ENCODE data around the gene PAWR. TPM values are rescaled to one million over a fixed set of nuclear protein-coding genes. Genes with fewer than 3 reads are reported as not detected.

The PAWR gene, protein sequence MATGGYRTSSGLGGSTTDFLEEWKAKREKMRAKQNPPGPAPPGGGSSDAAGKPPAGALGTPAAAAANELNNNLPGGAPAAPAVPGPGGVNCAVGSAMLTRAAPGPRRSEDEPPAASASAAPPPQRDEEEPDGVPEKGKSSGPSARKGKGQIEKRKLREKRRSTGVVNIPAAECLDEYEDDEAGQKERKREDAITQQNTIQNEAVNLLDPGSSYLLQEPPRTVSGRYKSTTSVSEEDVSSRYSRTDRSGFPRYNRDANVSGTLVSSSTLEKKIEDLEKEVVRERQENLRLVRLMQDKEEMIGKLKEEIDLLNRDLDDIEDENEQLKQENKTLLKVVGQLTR
- total RNA-seq (1 to 10 TPM; 2.8 to 4.7 TPM), polyA plus RNA-seq (1 to 10 TPM in 1 of 2 donors, under 1 TPM in 1; 0.87 to 1.5 TPM)

DNA sequence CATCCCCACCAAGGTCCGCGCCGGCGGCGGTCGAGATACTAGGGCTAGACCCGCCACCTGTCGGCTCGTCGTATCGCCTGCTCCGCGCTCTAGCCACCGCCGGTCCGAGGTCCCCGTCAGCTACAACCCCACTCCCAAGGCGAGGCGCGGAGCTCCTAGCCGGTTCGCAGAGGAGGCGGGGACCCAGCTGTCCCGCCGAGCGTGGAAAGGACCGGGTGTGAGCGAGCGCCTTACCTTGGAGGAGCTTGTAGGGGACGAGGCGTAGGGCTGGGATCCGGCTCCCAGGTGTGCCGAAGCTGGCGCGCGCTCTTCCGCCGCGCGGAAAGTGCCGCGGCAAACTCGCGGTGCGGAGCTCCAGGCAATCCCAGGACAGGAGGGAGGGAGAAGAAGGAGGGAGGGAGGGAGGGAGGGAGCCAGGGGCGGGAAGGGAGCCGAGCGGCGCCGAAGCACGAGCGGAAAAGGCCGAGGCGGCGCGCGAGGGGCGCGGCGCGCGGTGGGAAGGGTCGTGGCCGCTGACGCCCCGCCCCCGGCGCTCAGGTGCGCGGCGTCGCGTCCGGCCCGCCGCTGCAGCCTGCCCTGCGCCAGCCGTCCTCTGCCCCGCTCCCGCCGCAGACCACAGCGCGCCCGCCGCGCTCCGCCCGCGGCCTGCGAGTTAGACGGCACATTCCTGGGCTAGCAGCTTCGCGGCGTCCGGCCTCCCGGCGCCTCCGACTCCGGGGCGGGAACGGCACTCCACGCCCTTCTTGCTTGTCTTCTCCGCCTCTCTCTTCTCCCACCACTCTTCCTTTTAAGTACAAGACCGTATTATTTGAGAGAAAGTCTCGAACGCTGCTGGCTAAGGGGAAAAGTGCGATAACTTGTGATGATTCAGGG is at the start of gene PAWR:
Gene PAWR (minus strand): TSS at position 327 of the 873 bp plus-strand sequence. CDS start 720 bp downstream, outside the sequence.
- peaks cover 11% of the 10 kb centered on the region for H3K4me1 ChIP-seq (ENCODE audit: insufficient read depth, low read length)
- H3K36me3 ChIP-seq (ENCODE audit: insufficient read depth, low read length), result no peaks in the 10 kb centered on the region
- CTCF ChIA-PET (ENCODE audit: partially characterized antibody), result no interaction called here
- intact Hi-C loops (cut with micrococcal nuclease), result no loop called here
- DNase-seq, result peak in 3 of 5 donors; percentile 5 to 18 (median 15)
- H3K36me3 Mint-ChIP-seq, result no peaks in the 10 kb centered on the region
- peaks cover 0 to 5% (median under 1%) of the 10 kb centered on the region in 8 donors for H3K9me3 Mint-ChIP-seq
- H3K4me3 ChIP-seq (ENCODE audit: low read length in 2 of 2), result peak within 1 kb of the TSS in 1 of 2 donors; percentile 30
- peaks cover 11% of the 10 kb centered on the region for H3K27me3 ChIP-seq (ENCODE audit: insufficient read depth, low read length)
- no peak within 1 kb of the TSS for H3K27ac ChIP-seq (ENCODE audit: low read depth, low read length)
- H3K4me3 Mint-ChIP-seq, result peak within 1 kb of the TSS; percentile 70 to 91 (median 86)
- H3K27ac Mint-ChIP-seq, result peak within 1 kb of the TSS in 2 of 7 donors; percentile 5 to 52
- POLR2A ChIA-PET (ENCODE audit: partially characterized antibody), result no interaction called here
- no peaks in the 10 kb centered on the region for H3K9me3 ChIP-seq (ENCODE audit: control insufficient read depth in 1 of 2, low read length in 2 of 2)
- H3K27me3 Mint-ChIP-seq, result peaks cover 30 to 36% of the 10 kb centered on the region in 2 donors
- peaks cover 11 to 20% (median 14%) of the 10 kb centered on the region in 4 donors for H3K4me1 Mint-ChIP-seq

DNA sequence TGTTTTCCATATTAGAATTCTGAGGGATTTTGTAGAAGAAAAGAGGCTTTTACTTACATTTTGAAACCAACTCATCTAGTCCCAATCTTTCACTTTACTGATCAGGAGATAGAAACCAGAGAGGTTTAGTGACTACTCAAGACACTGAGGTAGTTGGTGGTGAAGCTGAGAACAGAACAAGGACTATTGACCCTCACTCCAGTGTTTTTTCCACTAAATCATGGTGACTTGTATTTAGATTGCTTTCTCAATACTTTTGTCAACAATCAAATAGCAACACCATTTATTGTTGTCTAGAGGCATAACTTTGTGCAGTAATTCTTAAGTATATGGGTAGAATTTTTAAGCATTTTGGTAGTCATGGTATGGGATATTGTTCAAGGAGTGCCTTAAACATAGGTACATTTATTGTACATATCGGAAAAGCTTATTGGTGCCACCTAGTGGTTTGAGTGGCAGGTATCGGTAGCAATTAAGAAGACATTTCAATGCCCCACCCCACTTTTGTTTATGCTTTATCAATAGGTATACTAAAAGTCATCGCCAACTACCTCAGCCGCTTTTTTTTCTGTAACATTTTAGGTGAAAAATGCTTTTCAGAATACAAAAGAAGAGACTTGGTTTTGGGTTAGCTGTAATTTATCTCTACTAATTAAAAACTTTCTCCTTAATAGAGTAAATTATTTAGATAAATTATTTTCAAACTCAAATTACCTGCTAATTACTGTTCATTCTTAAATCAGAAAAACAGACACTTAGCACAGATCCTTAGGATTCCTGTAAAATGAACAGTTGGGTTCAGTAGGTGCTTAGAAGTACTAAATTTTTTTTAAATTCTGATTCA is 47.3 kb upstream of the PAWR start:
- Histone ChIP-seq H3K4me3 (ENCODE audit: low read length in 2 of 2) (no peak overlapping the region), H3K9me3 (ENCODE audit: control insufficient read depth in 1 of 2, low read length in 2 of 2) (no peaks in the 10 kb centered on the region), H3K27me3 (ENCODE audit: insufficient read depth, low read length) (peaks cover 5% of the 10 kb centered on the region), H3K4me1 (ENCODE audit: insufficient read depth, low read length) (no peaks in the 10 kb centered on the region), H3K36me3 (ENCODE audit: insufficient read depth, low read length) (no peaks in the 10 kb centered on the region), H3K27ac (ENCODE audit: low read depth, low read length) (no peak overlapping the region)
- intact Hi-C loops (cut with micrococcal nuclease), result loop anchor here (1.0 to 5.0 kb wide), 2 partner anchors 190 to 1591 kb away; no protein-coding TSS in a partner anchor
- Mint-ChIP-seq H3K9me3 (no peaks in the 10 kb centered on the region), H3K27me3 (peaks cover 6 to 13% of the 10 kb centered on the region in 2 donors), H3K4me1 (no peaks in the 10 kb centered on the region), H3K4me3 (no peak overlapping the region), H3K36me3 (no peaks in the 10 kb centered on the region), H3K27ac (no peak overlapping the region)
- peak in 4 of 5 donors; percentile 19 to 29 (median 20) for DNase-seq
- ChIA-PET CTCF (ENCODE audit: partially characterized antibody) (interaction anchor here (1.0 to 1.2 kb wide), 3 partner anchors 12 to 185 kb away, joined by 4 read pairs; no protein-coding TSS in a partner anchor), POLR2A (ENCODE audit: partially characterized antibody) (no interaction called here)

DNA sequence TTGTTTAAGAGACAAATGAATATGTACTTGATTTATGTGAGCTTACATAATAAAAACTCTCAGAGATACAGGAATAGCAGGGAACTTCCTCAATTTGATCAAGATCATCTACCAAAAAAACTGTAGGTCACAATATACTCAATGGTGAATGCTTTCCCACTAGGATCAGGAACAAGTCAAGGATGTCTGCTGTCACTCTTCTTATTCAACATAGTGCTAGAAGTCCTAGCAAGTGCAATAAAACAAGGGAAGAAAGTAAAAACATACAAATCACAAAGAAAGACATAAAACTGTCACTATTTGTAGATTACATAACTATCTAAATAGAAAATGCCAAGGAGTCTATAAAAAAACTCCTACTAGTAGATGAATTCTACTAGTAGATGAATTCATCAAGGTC is 41.9 kb upstream of the PAWR start:
- no peaks in the 10 kb centered on the region for H3K36me3 Mint-ChIP-seq
- no peak for DNase-seq
- peaks cover 10% of the 10 kb centered on the region in 2 donors for H3K27me3 Mint-ChIP-seq
- H3K4me1 Mint-ChIP-seq, result no peaks in the 10 kb centered on the region
- no peak overlapping the region for H3K27ac ChIP-seq (ENCODE audit: low read depth, low read length)
- POLR2A ChIA-PET (ENCODE audit: partially characterized antibody), result no interaction called here
- no peaks in the 10 kb centered on the region for H3K9me3 ChIP-seq (ENCODE audit: control insufficient read depth in 1 of 2, low read length in 2 of 2)
- no peaks in the 10 kb centered on the region for H3K4me1 ChIP-seq (ENCODE audit: insufficient read depth, low read length)
- H3K4me3 ChIP-seq (ENCODE audit: low read length in 2 of 2), result no peak overlapping the region
- H3K27ac Mint-ChIP-seq, result no peak overlapping the region
- no peaks in the 10 kb centered on the region for H3K36me3 ChIP-seq (ENCODE audit: insufficient read depth, low read length)
- H3K9me3 Mint-ChIP-seq, result peaks cover 0 to 2% (median 0%) of the 10 kb centered on the region in 8 donors
- intact Hi-C loops (cut with micrococcal nuclease), result no loop called here
- CTCF ChIA-PET (ENCODE audit: partially characterized antibody), result no interaction called here
- no peak overlapping the region for H3K4me3 Mint-ChIP-seq
- H3K27me3 ChIP-seq (ENCODE audit: insufficient read depth, low read length), result peaks cover under 1% of the 10 kb centered on the region

DNA sequence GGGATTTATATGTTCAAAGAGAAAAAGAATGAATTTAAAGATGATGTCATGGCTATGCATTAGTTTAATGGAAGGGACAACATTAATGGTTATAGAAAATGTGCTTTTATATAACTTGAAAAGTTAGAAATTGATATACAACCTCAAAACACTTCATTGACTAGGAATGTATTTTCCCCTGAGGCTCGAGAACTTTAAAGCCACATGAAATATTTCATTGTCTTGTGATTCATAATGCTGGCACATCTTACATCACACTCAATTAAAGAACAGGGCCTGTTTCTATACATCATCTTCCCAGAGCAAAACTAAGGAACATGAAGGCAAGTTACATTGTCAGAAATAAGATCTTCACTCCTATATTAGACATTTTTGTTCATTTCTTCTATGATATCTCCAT is 35.2 kb upstream of the PAWR start:
- no peak overlapping the region for H3K4me3 Mint-ChIP-seq
- no peak for DNase-seq
- CTCF ChIA-PET (ENCODE audit: partially characterized antibody), result interaction anchor here (1.1 kb wide), 1 partner anchor 12 kb away, joined by 4 read pairs; no protein-coding TSS in a partner anchor
- H3K27ac Mint-ChIP-seq, result no peak overlapping the region
- intact Hi-C loops (cut with micrococcal nuclease), result no loop called here
- Histone ChIP-seq H3K27ac (ENCODE audit: low read depth, low read length) (no peak overlapping the region), H3K4me1 (ENCODE audit: insufficient read depth, low read length) (no peaks in the 10 kb centered on the region), H3K27me3 (ENCODE audit: insufficient read depth, low read length) (no peaks in the 10 kb centered on the region), H3K9me3 (ENCODE audit: control insufficient read depth in 1 of 2, low read length in 2 of 2) (no peaks in the 10 kb centered on the region), H3K36me3 (ENCODE audit: insufficient read depth, low read length) (no peaks in the 10 kb centered on the region), H3K4me3 (ENCODE audit: low read length in 2 of 2) (no peak overlapping the region)
- H3K4me1 Mint-ChIP-seq, result no peaks in the 10 kb centered on the region
- POLR2A ChIA-PET (ENCODE audit: partially characterized antibody), result no interaction called here
- no peaks in the 10 kb centered on the region for H3K36me3 Mint-ChIP-seq
- H3K27me3 Mint-ChIP-seq, result peaks cover 11 to 12% of the 10 kb centered on the region in 2 donors
- peaks cover 0 to 2% (median 0%) of the 10 kb centered on the region in 8 donors for H3K9me3 Mint-ChIP-seq

DNA sequence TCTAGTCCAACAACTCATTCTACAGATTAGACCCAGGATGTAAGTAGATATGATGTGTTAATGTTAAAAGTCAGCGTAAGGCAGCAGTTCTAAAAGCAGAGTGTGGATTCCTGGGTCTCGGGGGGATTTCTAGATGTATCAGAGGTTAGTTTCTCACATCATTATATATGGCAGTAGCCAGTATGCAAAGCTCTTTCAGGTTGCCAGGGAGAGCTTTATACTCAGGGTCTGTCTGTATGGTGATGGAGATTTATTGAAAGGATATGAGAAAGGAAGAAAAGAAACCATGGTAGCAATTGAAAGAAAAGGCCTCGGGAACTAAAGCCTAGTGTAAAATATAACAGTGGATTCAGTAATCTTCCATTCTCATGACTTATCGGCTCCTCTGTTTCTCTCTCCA is 26.2 kb upstream of the PAWR start:
- DNase-seq, result no peak
- H3K27ac Mint-ChIP-seq, result no peak overlapping the region
- no peaks in the 10 kb centered on the region for H3K36me3 Mint-ChIP-seq
- H3K4me3 ChIP-seq (ENCODE audit: low read length in 2 of 2), result no peak overlapping the region
- CTCF ChIA-PET (ENCODE audit: partially characterized antibody), result no interaction called here
- H3K36me3 ChIP-seq (ENCODE audit: insufficient read depth, low read length), result no peaks in the 10 kb centered on the region
- H3K27ac ChIP-seq (ENCODE audit: low read depth, low read length), result no peak overlapping the region
- no peaks in the 10 kb centered on the region for H3K27me3 ChIP-seq (ENCODE audit: insufficient read depth, low read length)
- H3K9me3 ChIP-seq (ENCODE audit: control insufficient read depth in 1 of 2, low read length in 2 of 2), result no peaks in the 10 kb centered on the region
- POLR2A ChIA-PET (ENCODE audit: partially characterized antibody), result no interaction called here
- intact Hi-C loops (cut with micrococcal nuclease), result no loop called here
- no peaks in the 10 kb centered on the region for H3K4me1 ChIP-seq (ENCODE audit: insufficient read depth, low read length)
- no peak overlapping the region for H3K4me3 Mint-ChIP-seq
- no peaks in the 10 kb centered on the region for H3K9me3 Mint-ChIP-seq
- no peaks in the 10 kb centered on the region for H3K27me3 Mint-ChIP-seq
- no peaks in the 10 kb centered on the region for H3K4me1 Mint-ChIP-seq

DNA sequence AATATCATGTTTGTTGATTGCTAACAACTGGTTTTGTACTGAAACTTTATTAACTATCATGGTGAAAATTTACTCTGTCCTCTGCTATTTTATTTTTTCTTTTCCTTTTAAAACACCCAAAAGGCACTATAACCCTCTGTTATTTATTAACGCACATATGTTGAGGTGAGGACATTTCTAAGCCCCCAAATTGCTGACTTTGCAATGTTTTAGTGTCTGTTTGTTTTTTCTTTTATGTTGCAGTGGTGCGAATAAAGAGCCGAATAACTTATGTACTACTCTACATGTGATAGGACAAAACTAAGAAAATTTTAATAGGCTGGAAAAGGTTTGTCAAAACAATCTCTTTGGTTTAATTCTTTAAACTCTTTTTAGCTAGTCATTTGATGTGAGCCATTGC is 24.5 kb upstream of the PAWR start:
- Mint-ChIP-seq H3K27ac (no peak overlapping the region), H3K36me3 (no peaks in the 10 kb centered on the region), H3K4me3 (no peak overlapping the region), H3K27me3 (peaks cover 0 to 5% of the 10 kb centered on the region in 2 donors), H3K4me1 (no peaks in the 10 kb centered on the region), H3K9me3 (no peaks in the 10 kb centered on the region)
- H3K9me3 ChIP-seq (ENCODE audit: control insufficient read depth in 1 of 2, low read length in 2 of 2), result no peaks in the 10 kb centered on the region
- no peak overlapping the region for H3K27ac ChIP-seq (ENCODE audit: low read depth, low read length)
- intact Hi-C loops (cut with micrococcal nuclease), result no loop called here
- no peaks in the 10 kb centered on the region for H3K36me3 ChIP-seq (ENCODE audit: insufficient read depth, low read length)
- no peak overlapping the region for H3K4me3 ChIP-seq (ENCODE audit: low read length in 2 of 2)
- ChIA-PET CTCF (ENCODE audit: partially characterized antibody) (interaction anchor here (0.6 kb wide), 1 partner anchor 25 kb away, joined by 4 read pairs; no protein-coding TSS in a partner anchor), POLR2A (ENCODE audit: partially characterized antibody) (no interaction called here)
- no peaks in the 10 kb centered on the region for H3K4me1 ChIP-seq (ENCODE audit: insufficient read depth, low read length)
- H3K27me3 ChIP-seq (ENCODE audit: insufficient read depth, low read length), result no peaks in the 10 kb centered on the region
- no peak for DNase-seq
